Uterus (tissue), 4 donors: ENCODE data around the gene S100A7. TPM values are rescaled to one million over a fixed set of nuclear protein-coding genes. Genes with fewer than 3 reads are reported as not detected.

ENCODE experiments used
- DNase-seq, 2 donors: peaks; one replicate each; pipeline ENCODE4 v3.0.0-alpha.2; 2019 to 2020
- H3K27ac ChIP-seq, 2 donors: fragments of 200-600 bp; sonication (generic); 1 replicate in 1 of 2; 2 replicates in 1 of 2; pipeline ENCODE4 v1.5.1; 2016 to 2018
- H3K27me3 ChIP-seq, 2 donors: fragments of 200-600 bp; sonication (generic); one replicate each; pipeline ENCODE4 v1.5.1; 2018 to 2019; ENCODE audit warnings: control low read depth in 1 of 2
- H3K36me3 ChIP-seq, 2 donors: fragments of 200-600 bp; sonication (generic); one replicate each; pipeline ENCODE4 v1.5.1; 2019; ENCODE audit warnings: control low read depth in 1 of 2
- H3K4me1 ChIP-seq, 2 donors: fragments of 200-600 bp; sonication (generic); one replicate each; pipeline ENCODE4 v1.5.1; 2018 to 2019; ENCODE audit warnings: control low read depth in 1 of 2
- H3K4me3 ChIP-seq, 2 donors: fragments of 200-600 bp; sonication (generic); 1 replicate in 1 of 2; 2 replicates in 1 of 2; pipeline ENCODE4 v1.5.1; 2018 to 2019; ENCODE audit warnings: mild to moderate bottlenecking in 1 of 2
- H3K9me3 ChIP-seq, 2 donors: fragments of 200-600 bp; sonication (generic); one replicate each; pipeline ENCODE4 v1.5.1; 2019; ENCODE audit warnings: control low read depth in 1 of 2
- CTCF ChIP-seq, 4 experiments: fragments of 200-600 bp in 2 of 4; fragments of 450-650 bp in 2 of 4; sonication (generic) in 2 of 4; IDR thresholded peaks; one replicate each; pipeline ENCODE4 v1.5.1; 2016 to 2019; ENCODE audit warnings: antibody characterized with exemption in 4 of 4, mild to moderate bottlenecking in 2 of 4, moderate library complexity in 1 of 4
- POLR2A ChIP-seq, 2 donors: fragments of 450-650 bp; IDR thresholded peaks; one replicate each; pipeline ENCODE4 v1.6.1; 2016; ENCODE audit warnings: antibody characterized with exemption in 2 of 2, mild to moderate bottlenecking in 1 of 2, moderate library complexity in 1 of 2
- intact Hi-C: fragments of 100-400 bp; cut with DNase I; formaldehyde crosslinking; loops from one replicate; pipeline ENCODE4 v1.15.1; 2023; ENCODE audit warnings: low total_unique reads
- total RNA-seq, 4 donors: library from RNA; depleted of rRNA in 3 of 4; stranded (reverse); fragments of >200 nt in 3 of 4; gene quantifications; one replicate each; pipeline versions ENCODE4 v1.1.0 to v1.2.4, GENCODE V29; 2014 to 2023
- donor health status: DM: yes; HTN: yes; CAD: no.

The S100A7 gene
- total RNA-seq, 4 donors from 2014 or later, result 3.5 TPM; not detected in 3

- peaks cover 0 to 4% of the 10 kb centered on the region in 2 donors for H3K4me1 ChIP-seq
- intact Hi-C loops, result no loop called here
- H3K36me3 ChIP-seq, result no peaks in the 10 kb centered on the region
- peak; percentile 77 to 81 for DNase-seq
- H3K27ac ChIP-seq, result peak overlapping the region; percentile 54 to 65
- H3K4me3 ChIP-seq, result no peak overlapping the region
- no peaks in the 10 kb centered on the region for H3K9me3 ChIP-seq
- TF ChIP-seq CTCF (IDR thresholded peaks at IDR 0.05), result peak; percentile 88 to 93 (median 92)
- TF ChIP-seq POLR2A (IDR thresholded peaks at IDR 0.05), result no peak
- H3K27me3 ChIP-seq, result no peaks in the 10 kb centered on the region
Measured at GRCh38 chr1:153494976-153495535, 34.6 kb upstream of the S100A7 start.

GRCh38 chr1:153493343-153493960, 33.0 kb upstream of the S100A7 start:
- Histone ChIP-seq H3K27ac (peak overlapping the region; percentile 54 to 91), H3K4me1 (peaks cover 0 to 4% of the 10 kb centered on the region in 2 donors), H3K36me3 (no peaks in the 10 kb centered on the region), H3K9me3 (no peaks in the 10 kb centered on the region), H3K4me3 (no peak overlapping the region), H3K27me3 (no peaks in the 10 kb centered on the region)
- intact Hi-C loops, result no loop called here
- no peak for TF ChIP-seq POLR2A (IDR thresholded peaks at IDR 0.05)
- no peak for TF ChIP-seq CTCF (IDR thresholded peaks at IDR 0.05)
- peak in 1 of 2 donors; percentile 47 for DNase-seq

GRCh38 chr1:153490272-153491051, 30.0 kb upstream of the S100A7 start:
- Histone ChIP-seq H3K27ac (peak overlapping the region; percentile 88 to 91), H3K9me3 (no peaks in the 10 kb centered on the region), H3K4me1 (peaks cover 0 to 4% of the 10 kb centered on the region in 2 donors), H3K36me3 (no peaks in the 10 kb centered on the region), H3K4me3 (no peak overlapping the region), H3K27me3 (no peaks in the 10 kb centered on the region)
- no peak for TF ChIP-seq CTCF (IDR thresholded peaks at IDR 0.05)
- no peak for TF ChIP-seq POLR2A (IDR thresholded peaks at IDR 0.05)
- intact Hi-C loops, result no loop called here
- DNase-seq, result peak; percentile 89 to 96

GRCh38 chr1:153488731-153489130, 28.3 kb upstream of the S100A7 start:
- DNase-seq, result peak in 1 of 2 donors; percentile 76
- TF ChIP-seq POLR2A (IDR thresholded peaks at IDR 0.05) (no peak), CTCF (IDR thresholded peaks at IDR 0.05) (no peak)
- no peaks in the 10 kb centered on the region for H3K36me3 ChIP-seq
- no peaks in the 10 kb centered on the region for H3K9me3 ChIP-seq
- no peaks in the 10 kb centered on the region for H3K27me3 ChIP-seq
- H3K27ac ChIP-seq, result peak overlapping the region; percentile 88 to 91
- H3K4me1 ChIP-seq, result peaks cover 0 to 4% of the 10 kb centered on the region in 2 donors
- intact Hi-C loops, result no loop called here
- no peak overlapping the region for H3K4me3 ChIP-seq

- H3K4me1 ChIP-seq, result no peaks in the 10 kb centered on the region
- no peak for TF ChIP-seq CTCF (IDR thresholded peaks at IDR 0.05)
- no peak for TF ChIP-seq POLR2A (IDR thresholded peaks at IDR 0.05)
- H3K27ac ChIP-seq, result peak overlapping the region; percentile 88 to 91
Measured at GRCh38 chr1:153487707-153488106, 27.3 kb upstream of the S100A7 start.

More at GRCh38 chr1:153487707-153488106, 27.3 kb upstream of the S100A7 start:
- Histone ChIP-seq H3K4me3 (no peak overlapping the region), H3K36me3 (no peaks in the 10 kb centered on the region), H3K27me3 (no peaks in the 10 kb centered on the region), H3K9me3 (no peaks in the 10 kb centered on the region)
- DNase-seq, result no peak
- intact Hi-C loops, result no loop called here
